Right lobe of liver (tissue), 6 donors: ENCODE results near the gene SNAP25. TPM values are rescaled to one million over a fixed set of nuclear protein-coding genes. Genes with fewer than 3 reads are reported as not detected.

Experiments
- ATAC-seq, 4 donors: fragments of 200-7000 bp; cut with Tn5 transposase; one replicate each; pipeline ENCODE4 v1.9.1; 2020; ENCODE audit warnings: mild to moderate bottlenecking in 4 of 4, moderate library complexity in 4 of 4
- DNase-seq, 3 donors: peaks; one replicate each; pipeline ENCODE4 v3.0.0-alpha.2; 2020
- H3K27ac ChIP-seq, 3 donors: fragments of 200-600 bp; one replicate each; pipeline ENCODE4 v1.8.0; 2022
- H3K27me3 ChIP-seq, 2 donors: fragments of 200-600 bp; one replicate each; pipeline ENCODE4 v1.8.0; 2022
- H3K36me3 ChIP-seq, 4 donors: fragments of 200-600 bp; sonication (generic) in 1 of 4; one replicate each; pipeline versions ENCODE4 v1.5.1 to v1.8.0; 2017 to 2022; ENCODE audit warnings: control low read depth in 1 of 4
- H3K4me1 ChIP-seq, 4 donors: fragments of 200-600 bp; sonication (generic) in 1 of 4; one replicate each; pipeline versions ENCODE4 v1.5.1 to v1.8.0; 2017 to 2022; ENCODE audit warnings: control low read depth in 1 of 4
- H3K4me3 ChIP-seq, 3 donors: fragments of 200-600 bp; one replicate each; pipeline ENCODE4 v1.8.0; 2022
- H3K9me3 ChIP-seq, 4 donors: fragments of 200-600 bp; sonication (generic) in 1 of 4; one replicate each; pipeline versions ENCODE4 v1.5.1 to v1.8.0; 2017 to 2022; ENCODE audit warnings: control low read depth in 1 of 4
- POLR2A ChIP-seq: fragments of 450-650 bp; IDR thresholded peaks from one replicate; pipeline ENCODE4 v1.6.1; 2017; ENCODE audit warnings: antibody characterized with exemption, mild to moderate bottlenecking
- WGBS: methylation state at CpG from one replicate; pipeline ENCODE4 v1.1.6; 2018; ENCODE audit warnings: low coverage, low lambda C conversion rate; ENCODE audit not compliant: insufficient coverage; ENCODE audit errors: missing lambda C conversion rate; 5-methylcytosine and 5-hydroxymethylcytosine counted together
- intact Hi-C, 2 donors: fragments of 100-400 bp; cut with DNase I; formaldehyde crosslinking; loops; one replicate each; pipeline versions ENCODE4 v1.11.2 to v1.14.1; 2022
- total RNA-seq, 6 experiments: library from RNA; depleted of rRNA in 2 of 6; stranded (reverse); fragments of >200 nt in 2 of 6; fragmentation: NEBNext Ultra II Directional in 3 of 6; extraction: Animal tissue kit (Norgen Biotek cat#: 25700) in 3 of 6; gene quantifications; one replicate each; pipeline versions ENCODE4 v1.1.0 to v1.2.4, GENCODE V29; 2016 to 2023
- TF ChIP-seq, protein P1 (sequence below), 4 donors: fragments of 200-600 bp in 3 of 4; fragments of 450-650 bp in 1 of 4; IDR thresholded peaks; one replicate each; pipeline versions ENCODE4 v1.5.1 to v1.8.0; 2016 to 2022; ENCODE audit warnings: antibody characterized with exemption in 4 of 4, mild to moderate bottlenecking in 2 of 4
- donor health status: DM: no; HTN: yes; CAD: no.
- donor health status: DM: no; HTN: no; CAD: no.
- donor health status: DM: no; HTN: no; CAD: no.
- donor health status: DM: no; HTN: yes; CAD: no.
- donor health status: DM: no; HTN: yes; CAD: no.

Gene SNAP25
- total RNA-seq, 6 experiments from 2014 or later, result 0.23 to 0.32 TPM; not detected in 4

DNA sequence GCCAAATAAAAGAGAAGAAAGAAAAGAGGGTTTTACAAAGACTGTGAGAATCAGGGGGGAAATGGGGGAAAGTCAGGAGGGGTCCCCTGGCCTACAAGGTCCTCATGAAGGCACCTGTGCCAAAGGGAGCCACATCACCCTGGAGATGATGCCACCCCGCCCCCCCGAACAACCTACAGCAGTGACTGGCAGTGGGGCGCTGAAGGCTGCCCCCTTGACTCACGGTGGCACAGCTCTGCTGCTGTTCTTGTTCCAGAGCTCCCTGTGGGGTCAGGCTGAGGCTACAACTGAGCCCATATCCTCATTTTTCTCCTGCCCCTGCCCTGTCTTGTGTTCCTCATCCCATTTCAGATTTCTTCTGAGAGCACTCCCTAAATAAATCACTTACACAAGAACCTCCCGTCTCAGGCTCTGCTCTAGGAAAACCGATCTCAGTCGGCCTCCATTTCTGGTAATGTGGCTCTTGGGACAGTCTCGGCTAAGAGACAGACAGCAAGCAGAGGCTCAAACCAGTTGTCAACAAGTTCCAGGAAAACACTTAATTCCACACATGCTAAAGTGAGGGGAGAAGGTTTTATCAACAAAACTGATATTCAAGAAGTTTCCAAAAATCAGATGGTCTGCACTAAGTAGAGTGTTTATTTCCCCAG is 105.7 kb downstream of the SNAP25 start:
- Histone ChIP-seq H3K36me3 (no peaks in the 10 kb centered on the region), H3K9me3 (no peaks in the 10 kb centered on the region), H3K27me3 (no peaks in the 10 kb centered on the region), H3K4me1 (peaks cover 0 to 5% (median 2%) of the 10 kb centered on the region in 4 donors), H3K4me3 (no peak overlapping the region), H3K27ac (no peak overlapping the region)
- ATAC-seq, result no peak
- DNase-seq, result no peak
- intact Hi-C loops, result no loop called here
- 79% methylated on average over 4 of the region's 8 CpGs for WGBS
- TF ChIP-seq, protein P1, sequence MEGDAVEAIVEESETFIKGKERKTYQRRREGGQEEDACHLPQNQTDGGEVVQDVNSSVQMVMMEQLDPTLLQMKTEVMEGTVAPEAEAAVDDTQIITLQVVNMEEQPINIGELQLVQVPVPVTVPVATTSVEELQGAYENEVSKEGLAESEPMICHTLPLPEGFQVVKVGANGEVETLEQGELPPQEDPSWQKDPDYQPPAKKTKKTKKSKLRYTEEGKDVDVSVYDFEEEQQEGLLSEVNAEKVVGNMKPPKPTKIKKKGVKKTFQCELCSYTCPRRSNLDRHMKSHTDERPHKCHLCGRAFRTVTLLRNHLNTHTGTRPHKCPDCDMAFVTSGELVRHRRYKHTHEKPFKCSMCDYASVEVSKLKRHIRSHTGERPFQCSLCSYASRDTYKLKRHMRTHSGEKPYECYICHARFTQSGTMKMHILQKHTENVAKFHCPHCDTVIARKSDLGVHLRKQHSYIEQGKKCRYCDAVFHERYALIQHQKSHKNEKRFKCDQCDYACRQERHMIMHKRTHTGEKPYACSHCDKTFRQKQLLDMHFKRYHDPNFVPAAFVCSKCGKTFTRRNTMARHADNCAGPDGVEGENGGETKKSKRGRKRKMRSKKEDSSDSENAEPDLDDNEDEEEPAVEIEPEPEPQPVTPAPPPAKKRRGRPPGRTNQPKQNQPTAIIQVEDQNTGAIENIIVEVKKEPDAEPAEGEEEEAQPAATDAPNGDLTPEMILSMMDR (IDR thresholded peaks at IDR 0.05), result no peak
- TF ChIP-seq POLR2A, result no peak

DNA sequence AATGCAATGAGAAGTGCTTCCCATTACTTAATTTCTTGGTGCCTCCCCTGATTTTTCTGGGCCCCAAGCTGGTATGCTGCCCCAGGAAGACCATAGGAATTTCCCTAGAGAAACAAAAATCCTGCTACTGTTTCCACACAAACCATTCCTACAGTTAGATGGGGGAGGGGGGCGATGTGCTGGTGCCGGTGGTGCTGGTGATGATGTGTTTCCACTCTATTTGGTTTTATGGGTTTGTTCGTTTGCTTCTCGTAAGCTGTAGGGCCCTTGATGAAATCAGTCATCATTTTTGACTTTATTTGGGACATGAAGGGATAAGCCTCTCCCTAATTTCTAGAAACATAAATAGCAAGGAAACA is 110.2 kb downstream of the SNAP25 start:
- TF ChIP-seq, protein P1 (IDR thresholded peaks at IDR 0.05), result no peak
- no peak for TF ChIP-seq POLR2A
- peaks cover 0 to 5% (median 2%) of the 10 kb centered on the region in 4 donors for H3K4me1 ChIP-seq
- H3K27ac ChIP-seq, result peak overlapping the region; percentile 78 to 93 (median 82)
- H3K36me3 ChIP-seq, result no peaks in the 10 kb centered on the region
- H3K9me3 ChIP-seq, result no peaks in the 10 kb centered on the region
- H3K27me3 ChIP-seq, result no peaks in the 10 kb centered on the region
- 43% methylated on average over 4 of the region's 4 CpGs for WGBS
- H3K4me3 ChIP-seq, result peak overlapping the region; percentile 31 to 55 (median 53)
- DNase-seq (no peak), ATAC-seq (peak; percentile 45 to 63 (median 52))
- intact Hi-C loops, result no loop called here

DNA sequence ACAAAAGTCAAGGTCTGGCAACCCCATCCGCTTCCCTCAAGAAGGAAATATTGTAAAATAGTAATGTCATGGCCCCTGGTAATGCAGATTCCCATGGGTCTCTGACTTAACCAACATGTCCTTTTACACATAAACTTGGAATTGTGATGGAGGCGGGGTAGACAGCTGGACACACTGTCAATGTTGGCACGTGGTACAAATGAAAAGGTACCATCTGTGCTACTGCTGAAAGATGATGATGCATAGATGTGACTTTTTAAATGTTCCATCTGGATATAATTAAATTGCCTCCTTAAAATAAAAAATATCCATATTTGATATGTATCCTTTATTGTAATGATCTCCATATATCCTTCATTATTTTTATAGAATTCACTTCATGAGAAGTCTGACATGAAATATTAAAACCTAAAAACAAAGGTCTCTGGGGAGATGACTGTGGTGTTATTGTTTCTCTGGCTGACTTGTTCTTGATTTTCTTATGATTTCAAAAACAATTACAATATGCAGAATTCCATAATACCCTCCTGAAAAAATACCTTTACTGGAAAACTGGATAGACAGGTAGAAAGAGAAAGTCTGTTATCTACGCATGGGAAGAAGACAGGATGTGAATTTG is 110.9 kb downstream of the SNAP25 start:
- ATAC-seq (peak in 2 of 4 donors; percentile 36 to 51), DNase-seq (no peak)
- intact Hi-C loops, result no loop called here
- 69% methylated on average over 4 of the region's 4 CpGs for WGBS
- TF ChIP-seq, protein P1 (IDR thresholded peaks at IDR 0.05), result no peak
- no peak for TF ChIP-seq POLR2A
- Histone ChIP-seq H3K27ac (peak overlapping the region in 2 of 3 donors; percentile 82 to 93), H3K4me1 (peaks cover 0 to 5% (median 2%) of the 10 kb centered on the region in 4 donors), H3K4me3 (peak overlapping the region; percentile 31 to 55 (median 53)), H3K27me3 (no peaks in the 10 kb centered on the region), H3K9me3 (no peaks in the 10 kb centered on the region), H3K36me3 (no peaks in the 10 kb centered on the region)

DNA sequence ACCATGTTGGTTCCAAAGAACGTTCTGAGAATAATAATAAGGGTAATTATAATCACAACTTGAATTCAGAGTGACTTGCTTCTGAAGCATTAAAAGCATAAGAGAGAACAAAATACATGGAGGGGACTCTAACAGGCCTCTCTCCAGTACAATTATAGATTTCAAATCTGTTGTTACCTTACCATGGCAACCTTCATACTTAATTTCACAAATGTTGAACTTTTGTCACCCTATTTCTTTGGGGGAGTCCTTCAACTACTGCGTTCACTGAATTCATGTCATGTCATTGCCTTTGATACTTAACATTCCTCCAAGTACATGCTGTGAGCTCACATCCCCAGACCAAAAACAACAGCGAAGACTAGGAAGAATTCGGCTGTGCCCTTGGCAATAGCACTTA is 111.4 kb downstream of the SNAP25 start:
- intact Hi-C loops, result no loop called here
- no peaks in the 10 kb centered on the region for H3K36me3 ChIP-seq
- DNase-seq, result no peak
- H3K4me1 ChIP-seq, result peaks cover 0 to 5% (median 2%) of the 10 kb centered on the region in 4 donors
- no peak overlapping the region for H3K27ac ChIP-seq
- no peak for ATAC-seq
- 78% methylated on average over 4 of the region's 4 CpGs for WGBS
- H3K27me3 ChIP-seq, result no peaks in the 10 kb centered on the region
- H3K4me3 ChIP-seq, result no peak overlapping the region
- H3K9me3 ChIP-seq, result no peaks in the 10 kb centered on the region
- TF ChIP-seq POLR2A, result no peak
- TF ChIP-seq, protein P1 (IDR thresholded peaks at IDR 0.05), result no peak
